HFFc6 (cell line): ENCODE results near the gene ZNF780B. TPM values are rescaled to one million over a fixed set of nuclear protein-coding genes. Genes with fewer than 3 reads are reported as not detected.

Experiments used
- DNase-seq: peaks from one replicate; pipeline ENCODE4 v3.0.0-alpha.2; 2018
- H3K27ac Mint-ChIP-seq: 2 replicates; pipeline ENCODE4 v1.8.0; 2020; ENCODE audit warnings: mild to moderate bottlenecking, mixed read lengths
- H3K27me3 Mint-ChIP-seq: 2 replicates; pipeline ENCODE4 v1.8.0; 2021; ENCODE audit warnings: mild to moderate bottlenecking, moderate library complexity, mixed read lengths; ENCODE audit not compliant: insufficient read depth
- H3K36me3 Mint-ChIP-seq: 2 replicates; pipeline ENCODE4 v1.8.0; 2021; ENCODE audit warnings: low read depth, mixed read lengths
- H3K4me1 Mint-ChIP-seq: 2 replicates; pipeline ENCODE4 v1.8.0; 2020; ENCODE audit warnings: low read depth, mixed read lengths
- H3K4me3 Mint-ChIP-seq: 2 replicates; pipeline ENCODE4 v1.8.0; 2020; ENCODE audit warnings: mild to moderate bottlenecking, moderate library complexity, mixed read lengths
- H3K9me3 Mint-ChIP-seq: 2 replicates; pipeline ENCODE4 v1.8.0; 2020; ENCODE audit warnings: mild to moderate bottlenecking, mixed read lengths
- CTCF ChIP-seq: fragments of 200-600 bp; sonication (generic); IDR thresholded peaks from 2 replicates; pipeline ENCODE4 v1.5.0; 2021; ENCODE audit warnings: antibody characterized with exemption, mild to moderate bottlenecking
- total RNA-seq, 6 experiments: library from RNA; stranded (reverse); fragmentation: NEBNext Ultra II Directional; extraction: Animal tissue kit (Norgen Biotek cat#: 25700); gene quantifications; 2 replicates in 1 of 6; 3 replicates in 5 of 6; pipeline ENCODE4 v1.2.3, GENCODE V29; 2021

ZNF780B gene
- total RNA-seq, 6 experiments from 2014 or later, result 7.3 to 9.9 (median 8.8) TPM

GRCh38 chr19:40084948-40085347 is 28.9 kb upstream of the ZNF780B start:
- H3K9me3 Mint-ChIP-seq, result peaks cover 4% of the 10 kb centered on the region
- peaks cover 21% of the 10 kb centered on the region for H3K4me1 Mint-ChIP-seq
- no peak for TF ChIP-seq CTCF
- H3K27me3 Mint-ChIP-seq, result no peaks in the 10 kb centered on the region
- H3K36me3 Mint-ChIP-seq, result peaks cover 62% of the 10 kb centered on the region
- no peak for DNase-seq
- no peak overlapping the region for H3K4me3 Mint-ChIP-seq
- no peak overlapping the region for H3K27ac Mint-ChIP-seq

- no peak for DNase-seq
- Mint-ChIP-seq H3K4me1 (no peaks in the 10 kb centered on the region), H3K9me3 (peaks cover 38% of the 10 kb centered on the region), H3K27ac (no peak overlapping the region), H3K36me3 (peaks cover 76% of the 10 kb centered on the region), H3K4me3 (no peak overlapping the region), H3K27me3 (no peaks in the 10 kb centered on the region; the same call in 1 of the 2 replicates)
- TF ChIP-seq CTCF, result no peak
Measured at GRCh38 chr19:40081411-40081810, 25.4 kb upstream of the ZNF780B start.

- TF ChIP-seq CTCF, result no peak
- H3K27ac Mint-ChIP-seq, result no peak overlapping the region
- H3K36me3 Mint-ChIP-seq, result peaks cover 88% of the 10 kb centered on the region
- no peaks in the 10 kb centered on the region for H3K4me1 Mint-ChIP-seq
- no peak for DNase-seq
- H3K9me3 Mint-ChIP-seq, result peaks cover 47% of the 10 kb centered on the region
- no peak overlapping the region for H3K4me3 Mint-ChIP-seq
- H3K27me3 Mint-ChIP-seq, result no peaks in the 10 kb centered on the region; the same call in 1 of the 2 replicates
Measured at GRCh38 chr19:40080289-40080688, 24.3 kb upstream of the ZNF780B start.

GRCh38 chr19:40078377-40078776 is 22.3 kb upstream of the ZNF780B start:
- H3K4me1 Mint-ChIP-seq, result no peaks in the 10 kb centered on the region
- H3K4me3 Mint-ChIP-seq, result no peak overlapping the region
- TF ChIP-seq CTCF, result no peak
- peaks cover 95% of the 10 kb centered on the region for H3K36me3 Mint-ChIP-seq
- no peaks in the 10 kb centered on the region; the same call in 1 of the 2 replicates for H3K27me3 Mint-ChIP-seq
- H3K27ac Mint-ChIP-seq, result no peak overlapping the region
- no peak for DNase-seq
- peaks cover 63% of the 10 kb centered on the region for H3K9me3 Mint-ChIP-seq

GRCh38 chr19:40070058-40070457 is 14.0 kb upstream of the ZNF780B start:
- peaks cover 29% of the 10 kb centered on the region for H3K9me3 Mint-ChIP-seq
- no peak for TF ChIP-seq CTCF
- no peaks in the 10 kb centered on the region for H3K27me3 Mint-ChIP-seq
- H3K4me1 Mint-ChIP-seq, result no peaks in the 10 kb centered on the region
- no peak overlapping the region for H3K27ac Mint-ChIP-seq
- peaks cover 65% of the 10 kb centered on the region for H3K36me3 Mint-ChIP-seq
- DNase-seq, result no peak
- no peak overlapping the region for H3K4me3 Mint-ChIP-seq

- peaks cover 30% of the 10 kb centered on the region for H3K36me3 Mint-ChIP-seq
- no peak for TF ChIP-seq CTCF
- no peak for DNase-seq
- peaks cover 6% of the 10 kb centered on the region for H3K27me3 Mint-ChIP-seq
- H3K9me3 Mint-ChIP-seq, result peaks cover 28% of the 10 kb centered on the region
- H3K27ac Mint-ChIP-seq, result no peak overlapping the region
- no peak overlapping the region for H3K4me3 Mint-ChIP-seq
- peaks cover 21% of the 10 kb centered on the region for H3K4me1 Mint-ChIP-seq
Measured at GRCh38 chr19:40059624-40060023, 3.6 kb upstream of the ZNF780B start.
